ENCODE results near the gene TNNI2.
"Not testable (repeated sequence)": the region's sequence is repeated elsewhere in the genome, so short reads cannot be mapped to it uniquely, and the experiment has no call there.

TNNI2 gene

GRCh38 chr11:1862588-1863351 lies 24.0 kb downstream of the TNNI2 start:
- DNase-seq (ENCODE audit: low read depth in 2 of 2): no peak

GRCh38 chr11:1863352-1864216 lies 24.8 kb downstream of the TNNI2 start:
- no peak for DNase-seq (ENCODE audit: low read depth in 2 of 2)

- DNase-seq (ENCODE audit: low read depth in 2 of 2): no peak
Observed at GRCh38 chr11:1864231-1864630, 25.4 kb downstream of the TNNI2 start.

- no peak for DNase-seq (ENCODE audit: low read depth in 2 of 2)
Observed at GRCh38 chr11:1864831-1865665, 26.3 kb downstream of the TNNI2 start.

- no peak for DNase-seq (ENCODE audit: low read depth in 2 of 2)
Observed at GRCh38 chr11:1866226-1866625, 27.4 kb downstream of the TNNI2 start.

- DNase-seq (ENCODE audit: low read depth in 2 of 2): no peak
Observed at GRCh38 chr11:1866776-1867175, 28.0 kb downstream of the TNNI2 start.

GRCh38 chr11:1867381-1867780 lies 28.6 kb downstream of the TNNI2 start:
- no peak for DNase-seq (ENCODE audit: low read depth in 2 of 2)

- DNase-seq (ENCODE audit: low read depth in 2 of 2): no peak
Observed at GRCh38 chr11:1868056-1868635, 29.4 kb downstream of the TNNI2 start.

DNA sequence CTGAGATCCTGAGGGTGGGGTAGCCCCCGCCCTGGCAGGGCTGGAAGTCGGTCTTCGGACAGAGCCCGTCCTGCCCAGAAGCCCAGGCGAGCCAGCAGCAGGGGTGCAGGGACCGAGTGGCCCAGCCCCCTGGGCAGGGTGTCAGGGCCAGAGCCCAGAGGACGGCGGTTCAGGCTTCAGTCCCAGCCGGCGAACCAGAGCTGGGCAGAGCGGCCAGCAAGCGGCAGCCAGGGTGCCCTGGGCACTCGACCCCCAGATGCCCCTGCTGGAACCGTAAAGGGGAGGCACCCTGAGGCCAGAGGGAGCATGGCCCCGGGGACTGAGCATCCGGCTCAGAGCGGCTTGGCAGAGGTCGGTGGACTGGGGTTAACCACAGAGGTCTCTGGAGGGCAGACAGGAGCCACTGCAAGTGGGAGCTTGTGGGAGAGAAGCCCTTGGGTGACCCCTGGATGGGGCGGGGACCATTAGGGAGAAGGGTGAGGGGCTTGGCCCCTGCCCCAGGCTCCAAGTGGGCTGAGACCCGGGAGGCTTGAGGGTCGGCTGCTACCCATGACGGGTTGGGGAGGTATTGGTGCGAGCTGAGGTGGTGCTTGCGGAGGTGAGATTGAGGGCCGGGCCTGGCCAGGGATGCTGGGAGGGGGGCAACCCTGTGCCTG lies 30.0 kb downstream of the TNNI2 start:
- no peak for DNase-seq (ENCODE audit: low read depth in 2 of 2)

GRCh38 chr11:1869427-1870325 lies 30.9 kb downstream of the TNNI2 start:
- DNase-seq (ENCODE audit: low read depth in 2 of 2): no peak

GRCh38 chr11:1870326-1870696 lies 31.5 kb downstream of the TNNI2 start:
- no peak for DNase-seq (ENCODE audit: low read depth in 2 of 2)

- no peak for DNase-seq (ENCODE audit: low read depth in 2 of 2)
Observed at GRCh38 chr11:1870721-1871466, 32.1 kb downstream of the TNNI2 start.

GRCh38 chr11:1871531-1871930 lies 32.8 kb downstream of the TNNI2 start:
- DNase-seq (ENCODE audit: low read depth in 2 of 2): no peak

- DNase-seq (ENCODE audit: low read depth in 2 of 2): no peak
Observed at GRCh38 chr11:1872267-1872985, 33.6 kb downstream of the TNNI2 start.

GRCh38 chr11:1873048-1873812 lies 34.4 kb downstream of the TNNI2 start:
- DNase-seq (ENCODE audit: low read depth in 2 of 2): no peak

GRCh38 chr11:1873813-1874150 lies 35.0 kb downstream of the TNNI2 start:
- not testable (repeated sequence) for DNase-seq (ENCODE audit: low read depth in 2 of 2)

DNA sequence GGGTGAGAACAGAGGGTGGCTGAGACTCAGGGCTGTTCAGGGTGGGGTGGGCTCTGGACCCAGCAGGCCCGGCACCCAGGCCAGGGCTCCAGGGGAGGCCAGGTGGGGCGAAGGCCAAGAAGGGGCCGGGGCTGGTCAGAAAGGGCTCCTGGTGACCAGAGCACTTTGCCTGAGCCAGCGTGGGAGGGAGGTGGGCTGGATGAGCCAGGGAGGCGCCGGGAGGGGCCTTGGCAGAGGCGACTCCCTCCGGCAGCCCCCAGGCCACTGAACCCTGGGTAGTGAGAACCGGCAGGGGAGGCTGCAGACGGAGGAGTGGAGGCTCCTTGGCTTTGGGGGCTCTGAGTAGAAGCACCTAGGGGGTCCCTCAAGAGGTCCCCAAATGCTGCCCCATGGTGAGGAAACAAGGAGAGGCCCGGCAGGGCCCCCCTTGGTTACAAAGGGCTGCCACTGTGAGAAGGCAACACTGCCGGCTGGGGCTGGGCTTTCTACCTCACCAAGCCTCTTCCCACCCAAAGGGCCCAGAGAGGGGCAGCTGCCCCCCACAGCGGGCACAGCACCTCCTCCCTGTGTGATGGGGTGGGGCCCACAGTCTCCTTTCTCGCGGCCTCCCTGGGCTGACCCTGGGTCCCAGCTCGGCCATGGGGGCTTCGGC lies 35.8 kb downstream of the TNNI2 start:
- not testable (repeated sequence) for DNase-seq (ENCODE audit: low read depth in 2 of 2)

Measured in stimulated activated CD8-positive, alpha-beta memory T cell treated with anti-CD3 and anti-CD28 coated beads, Interleukin-15, amount 100 ng/mL, for 4 hours (primary cell).